HCT116 (cell line): ENCODE measurements around the gene DPP10. TPM values are rescaled to one million over a fixed set of nuclear protein-coding genes. Genes with fewer than 3 reads are reported as not detected.

Experiments
- ATAC-seq: fragments of 200-7000 bp; cut with Tn5 transposase; 2 replicates; pipeline ENCODE4 v1.9.1; 2020; ENCODE audit warnings: mild to moderate bottlenecking, moderate library complexity
- BruUV-seq: library from RNA; stranded (reverse); fragments of 400-500 nt; replicated peaks from 2 replicates; lab custom pipeline; 2021; lab: Mats Ljungman, UMichigan
- CTCF ChIA-PET: fragments of 300-600 bp; sonication (Branson Sonifier 250); formaldehyde crosslinking; loops from one replicate; lab custom pipeline; 2021; ENCODE audit warnings: antibody characterized with exemption; lab: Charles Lee
- POLR2A ChIA-PET: fragments of 300-600, 350-600 bp; sonication (Branson Sonifier 250); formaldehyde crosslinking; loops from one replicate; lab custom pipeline; 2021; ENCODE audit warnings: antibody characterized with exemption; lab: Charles Lee
- RAD21 ChIA-PET, 2 experiments: fragments of 300-600 bp; sonication (Branson Sonifier 250); formaldehyde crosslinking; loops; one replicate each; lab custom pipeline; 2023; ENCODE audit warnings: low total read pairs in 2 of 2; ENCODE audit not compliant: uncharacterized antibody in 2 of 2, unreplicated experiment in 2 of 2, low non-redundant PET in 1 of 2; lab: Charles Lee
- DNase-seq: peaks from one replicate; pipeline ENCODE4 v3.0.0-alpha.2; 2010; ENCODE audit warnings: low read depth, low spot score
- H2AFZ ChIP-seq: fragments of 200-600 bp; shearing (Covaris generic), sonication (generic); 2 replicates; pipeline ENCODE4 v1.6.1; 2017; ENCODE audit warnings: low read depth, mixed run types, mixed read lengths, antibody characterized with exemption, low read length; ENCODE audit not compliant: poor library complexity, severe bottlenecking
- H3K27ac ChIP-seq: 2 replicates; pipeline ENCODE4 v1.5.1; 2012; ENCODE audit warnings: low read depth, low read length
- H3K27me3 ChIP-seq: fragments of 200-600 bp; sonication (generic); 2 replicates; pipeline ENCODE4 v1.6.1; 2016; ENCODE audit warnings: mixed run types, low read length, mixed read lengths; ENCODE audit not compliant: insufficient read depth
- H3K36me3 ChIP-seq, 2 experiments: fragments of 200-500 bp in 1 of 2; fragments of 200-600 bp in 1 of 2; sonication (Bioruptor generic) in 1 of 2; sonication (generic) in 1 of 2; 2 replicates each; pipeline versions ENCODE4 v1.5.1 to v1.6.1; 2014 to 2016; ENCODE audit warnings: low read length in 2 of 2, inconsistent platforms in 1 of 2, mixed read lengths in 1 of 2, mixed run types in 1 of 2; ENCODE audit not compliant: insufficient read depth in 2 of 2, control insufficient read depth in 1 of 2
- H3K4me1 ChIP-seq, 2 experiments: fragments of 200-600 bp in 1 of 2; sonication (generic) in 1 of 2; 2 replicates each; pipeline versions ENCODE4 v1.5.1 to v1.6.1; 2012 to 2017; ENCODE audit warnings: low read length in 2 of 2, inconsistent platforms in 1 of 2, mild to moderate bottlenecking in 1 of 2, mixed read lengths in 1 of 2, mixed run types in 1 of 2, moderate library complexity in 1 of 2; ENCODE audit not compliant: insufficient read depth in 2 of 2, control insufficient read depth in 1 of 2
- H3K4me2 ChIP-seq: fragments of 200-600 bp; sonication (generic); 2 replicates; pipeline ENCODE4 v1.6.1; 2017; ENCODE audit warnings: mixed run types, low read length, mixed read lengths
- H3K4me3 ChIP-seq, 2 experiments: fragments of 200-600 bp in 1 of 2; sonication (generic) in 1 of 2; replicated peaks in 1 of 2; 2 replicates each; pipeline ENCODE4 v1.5.1; 2011 to 2016; ENCODE audit warnings: low read length in 2 of 2, control low read depth in 1 of 2, low read depth in 1 of 2, mild to moderate bottlenecking in 1 of 2, mixed read lengths in 1 of 2, mixed run types in 1 of 2
- H3K79me2 ChIP-seq: fragments of 200-600 bp; sonication (generic); 2 replicates; pipeline ENCODE4 v1.6.1; 2017; ENCODE audit warnings: mild to moderate bottlenecking, mixed run types, low read length, moderate library complexity, mixed read lengths; ENCODE audit not compliant: insufficient read depth
- H3K9ac ChIP-seq: fragments of 200-600 bp; sonication (generic); 2 replicates; pipeline ENCODE4 v1.6.1; 2016; ENCODE audit warnings: low read length, mixed read lengths
- H3K9me2 ChIP-seq: fragments of 200-600 bp; sonication (generic), shearing (Covaris generic); 2 replicates; pipeline ENCODE4 v1.6.1; 2017; ENCODE audit warnings: mixed run types, mild to moderate bottlenecking, moderate library complexity; ENCODE audit not compliant: insufficient read depth
- H3K9me3 ChIP-seq, 2 experiments: fragments of 200-500 bp in 1 of 2; fragments of 200-600 bp in 1 of 2; sonication (Bioruptor generic) in 1 of 2; sonication (generic) in 1 of 2; 2 replicates each; pipeline ENCODE4 v1.6.1; 2014 to 2017; ENCODE audit warnings: low read length in 2 of 2, mixed read lengths in 2 of 2, inconsistent platforms in 1 of 2, low read depth in 1 of 2, mild to moderate bottlenecking in 1 of 2, mixed run types in 1 of 2, moderate library complexity in 1 of 2; ENCODE audit not compliant: control insufficient read depth in 1 of 2, insufficient read depth in 1 of 2
- H4K20me1 ChIP-seq: fragments of 200-600 bp; sonication (generic), shearing (Covaris generic); 2 replicates; pipeline ENCODE4 v1.6.1; 2017; ENCODE audit warnings: mixed run types, mild to moderate bottlenecking, moderate library complexity; ENCODE audit not compliant: insufficient read depth
- CEBPB ChIP-seq: IDR thresholded peaks from 2 replicates; pipeline ENCODE4 v1.6.1; 2012; ENCODE audit warnings: low read depth
- ELF1 ChIP-seq: IDR thresholded peaks from 2 replicates; pipeline ENCODE4 v1.6.1; 2012; ENCODE audit warnings: low read depth, borderline replicate concordance
- POLR2AphosphoS5 ChIP-seq: IDR thresholded peaks from 2 replicates; pipeline ENCODE4 v1.6.1; 2011; ENCODE audit warnings: mild to moderate bottlenecking, low read depth, low read length, moderate library complexity
- RAD21 ChIP-seq: IDR thresholded peaks from 2 replicates; pipeline ENCODE4 v1.6.1; 2012; ENCODE audit warnings: low read depth, mild to moderate bottlenecking
- intact Hi-C: fragments of 100-400 bp; cut with micrococcal nuclease; formaldehyde crosslinking; loops from 2 replicates; pipeline ENCODE4 v1.10.0; 2022
- total RNA-seq: library from RNA; stranded (reverse); gene quantifications from one replicate; pipeline ENCODE4 v1.2.1, GENCODE V29; 2021; ENCODE audit not compliant: unreplicated experiment
- TF ChIP-seq, protein P1 (sequence below), 3 experiments: fragments of 200-600 bp in 1 of 3; sonication (generic) in 1 of 3; IDR thresholded peaks in 2 of 3; conservative IDR thresholded peaks in 1 of 3; 2 replicates each; pipeline ENCODE4 v1.5.1; 2012 to 2017; ENCODE audit warnings: low read depth in 2 of 3, low read length in 2 of 3, antibody characterized with exemption in 1 of 3, borderline replicate concordance in 1 of 3, control low read depth in 1 of 3, mild to moderate bottlenecking in 1 of 3, mixed read lengths in 1 of 3, mixed run types in 1 of 3, moderate library complexity in 1 of 3; ENCODE audit not compliant: insufficient read depth in 1 of 3
- TF ChIP-seq, protein P2 (sequence below): IDR thresholded peaks from 2 replicates; pipeline ENCODE4 v1.6.1; 2012
- TF ChIP-seq, protein P3 (sequence below): IDR thresholded peaks from 2 replicates; pipeline ENCODE4 v1.6.1; 2012

DPP10 gene
- total RNA-seq, 1 experiment from 2014 or later: not detected

DNA sequence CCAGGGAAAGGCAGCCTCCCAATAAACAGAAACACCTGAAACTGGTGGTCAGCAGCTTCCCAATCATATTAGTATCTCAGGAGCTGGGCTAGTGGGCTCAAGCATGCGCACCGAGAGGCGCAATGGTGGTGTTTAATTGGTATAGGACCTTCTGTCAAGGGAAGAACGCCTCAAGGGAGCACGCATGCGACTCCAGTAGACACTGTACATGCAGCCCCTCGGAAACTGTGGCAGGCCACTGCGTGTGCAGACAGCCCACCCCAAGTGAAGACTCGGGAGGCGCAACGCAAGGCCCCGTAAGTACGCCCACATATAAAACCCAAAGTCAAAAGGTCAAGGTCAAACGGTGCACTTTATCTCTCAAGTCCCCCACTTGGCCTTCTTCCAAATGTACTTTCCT is 1405.8 kb downstream of the DPP10 start (continued):
- TF ChIP-seq, protein P1, sequence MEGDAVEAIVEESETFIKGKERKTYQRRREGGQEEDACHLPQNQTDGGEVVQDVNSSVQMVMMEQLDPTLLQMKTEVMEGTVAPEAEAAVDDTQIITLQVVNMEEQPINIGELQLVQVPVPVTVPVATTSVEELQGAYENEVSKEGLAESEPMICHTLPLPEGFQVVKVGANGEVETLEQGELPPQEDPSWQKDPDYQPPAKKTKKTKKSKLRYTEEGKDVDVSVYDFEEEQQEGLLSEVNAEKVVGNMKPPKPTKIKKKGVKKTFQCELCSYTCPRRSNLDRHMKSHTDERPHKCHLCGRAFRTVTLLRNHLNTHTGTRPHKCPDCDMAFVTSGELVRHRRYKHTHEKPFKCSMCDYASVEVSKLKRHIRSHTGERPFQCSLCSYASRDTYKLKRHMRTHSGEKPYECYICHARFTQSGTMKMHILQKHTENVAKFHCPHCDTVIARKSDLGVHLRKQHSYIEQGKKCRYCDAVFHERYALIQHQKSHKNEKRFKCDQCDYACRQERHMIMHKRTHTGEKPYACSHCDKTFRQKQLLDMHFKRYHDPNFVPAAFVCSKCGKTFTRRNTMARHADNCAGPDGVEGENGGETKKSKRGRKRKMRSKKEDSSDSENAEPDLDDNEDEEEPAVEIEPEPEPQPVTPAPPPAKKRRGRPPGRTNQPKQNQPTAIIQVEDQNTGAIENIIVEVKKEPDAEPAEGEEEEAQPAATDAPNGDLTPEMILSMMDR (IDR thresholded peaks at IDR 0.05 in 2 of 3, conservative IDR thresholded peaks at IDR 0.05 in 1 of 3; ENCODE audit: borderline replicate concordance in 1 of 3, insufficient read depth in 1 of 3, low read depth in 2 of 3, low read length in 2 of 3): no peak
- no peak for TF ChIP-seq CEBPB
- TF ChIP-seq, all 23 proteins: peak for 0

DNA sequence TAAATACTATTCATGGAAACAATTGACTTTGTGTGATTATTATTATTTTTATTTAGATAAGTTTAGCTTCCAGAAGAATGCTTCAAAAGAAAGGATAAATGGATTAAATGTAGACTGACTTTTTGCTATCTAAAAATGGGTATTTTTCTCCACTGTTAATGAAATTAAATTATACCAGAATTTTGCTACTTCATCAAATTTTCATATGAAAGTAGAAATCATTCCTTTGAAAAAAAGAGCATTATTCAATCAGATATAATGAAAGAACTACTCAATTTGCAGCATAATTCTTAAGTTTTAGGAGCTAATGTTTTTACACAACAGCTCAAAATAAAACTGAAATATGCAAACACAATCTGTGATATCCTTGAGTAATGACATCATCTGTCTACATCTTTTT is 1424.6 kb downstream of the DPP10 start:
- TF ChIP-seq, protein P2, sequence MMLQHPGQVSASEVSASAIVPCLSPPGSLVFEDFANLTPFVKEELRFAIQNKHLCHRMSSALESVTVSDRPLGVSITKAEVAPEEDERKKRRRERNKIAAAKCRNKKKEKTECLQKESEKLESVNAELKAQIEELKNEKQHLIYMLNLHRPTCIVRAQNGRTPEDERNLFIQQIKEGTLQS: no peak
- TF ChIP-seq RAD21 (no peak), ELF1 (no peak), POLR2AphosphoS5 (no peak)
- TF ChIP-seq, protein P3, sequence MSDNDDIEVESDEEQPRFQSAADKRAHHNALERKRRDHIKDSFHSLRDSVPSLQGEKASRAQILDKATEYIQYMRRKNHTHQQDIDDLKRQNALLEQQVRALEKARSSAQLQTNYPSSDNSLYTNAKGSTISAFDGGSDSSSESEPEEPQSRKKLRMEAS: no peak
- TF ChIP-seq, all 23 proteins: peak for 0
- Histone ChIP-seq H3K27ac (no peak overlapping the region), H3K9ac (no peak overlapping the region), H3K9me3 (peaks cover 0 to 27% of the 10 kb centered on the region in 2 experiments; a peak in 3 of 4 replicates), H3K36me3 (no peaks in the 10 kb centered on the region), H3K4me2 (no peak overlapping the region), H3K27me3 (no peaks in the 10 kb centered on the region), H4K20me1 (no peaks in the 10 kb centered on the region), H3K9me2 (no peaks in the 10 kb centered on the region), H2AFZ (no peak overlapping the region), H3K79me2 (no peaks in the 10 kb centered on the region), H3K4me3 (no peak overlapping the region), H3K4me1 (no peaks in the 10 kb centered on the region)
- CTCF ChIA-PET: no interaction called here
- intact Hi-C loops: no loop called here
- DNase-seq (no peak), ATAC-seq (no peak)
- RAD21 ChIA-PET: no interaction called here
- BruUV-seq: no TSS peak
- POLR2A ChIA-PET: no interaction called here
